ENCODE measurements around the gene BRCA1.
"Not testable (repeated sequence)": the region's sequence is repeated elsewhere in the genome, so short reads cannot be mapped to it uniquely, and the experiment has no call there.

Gene BRCA1

GRCh38 chr17:43006639-43007551 is 118.3 kb downstream of the BRCA1 start, which contains the start of gene IFI35:
Gene IFI35, plus strand, starts transcription at chr17:43006784. Its CDS starts 164 bp downstream, at chr17:43006948.
- peak within 1 kb of the TSS; percentile 58 for H3K4me3 ChIP-seq (ENCODE audit: low read depth, low read length)

- no peak overlapping the region for H3K4me3 ChIP-seq (ENCODE audit: low read depth, low read length)
These were observed 121.5 kb downstream of the BRCA1 start for GRCh38 chr17:43003542-43004172.

- not testable (repeated sequence) for H3K4me3 ChIP-seq (ENCODE audit: low read depth, low read length)
These were observed 124.3 kb downstream of the BRCA1 start for GRCh38 chr17:43000894-43001293.

- peak overlapping the region; percentile 99 for H3K4me3 ChIP-seq (ENCODE audit: low read depth, low read length)
These were observed 126.1 kb downstream of the BRCA1 start for GRCh38 chr17:42999003-42999525.

- H3K4me3 ChIP-seq (ENCODE audit: low read depth, low read length): peak within 1 kb of the TSS; percentile 99
These were observed 126.9 kb downstream of the BRCA1 start, which contains the start of gene RPL27 for GRCh38 chr17:42997984-42998938. Gene RPL27, plus strand, starts transcription at chr17:42998419. Its CDS starts 332 bp downstream, at chr17:42998751.

GRCh38 chr17:42997390-42997983 is 127.7 kb downstream of the BRCA1 start:
- H3K4me3 ChIP-seq (ENCODE audit: low read depth, low read length): peak overlapping the region; percentile 34
